ENCODE measurements around the gene PRKCH. TPM values are rescaled to one million over a fixed set of nuclear protein-coding genes. Genes with fewer than 3 reads are reported as not detected.

The PRKCH gene
- total RNA-seq, 1 donor: 3.3 TPM

- H4K20me1 ChIP-seq (ENCODE audit: insufficient read depth, low read length): no peaks in the 10 kb centered on the region
- no peak for DNase-seq (ENCODE audit: insufficient read length, low spot score, missing footprints)
- no peak overlapping the region for H3K4me2 ChIP-seq (ENCODE audit: insufficient read depth, low read length)
- H3K4me1 ChIP-seq (ENCODE audit: insufficient read depth, low read length): no peaks in the 10 kb centered on the region
- H3K79me2 ChIP-seq (ENCODE audit: insufficient read depth, low read length): no peaks in the 10 kb centered on the region
- no peak overlapping the region for H2AFZ ChIP-seq (ENCODE audit: low read length)
- H3K4me3 ChIP-seq (ENCODE audit: insufficient read depth, low read length): no peak overlapping the region
- no peak for TF ChIP-seq CTCF (IDR thresholded peaks at IDR 0.05; ENCODE audit: extremely low read depth, low read depth, low read length)
- no peaks in the 10 kb centered on the region for H3K36me3 ChIP-seq (ENCODE audit: insufficient read depth, low read length)
- H3K27me3 ChIP-seq (ENCODE audit: insufficient read depth, low read length): peaks cover 6% of the 10 kb centered on the region
- H3K27ac ChIP-seq (ENCODE audit: low read depth, low read length): no peak overlapping the region
- H3K9me3 ChIP-seq (ENCODE audit: low read depth, low read length): no peaks in the 10 kb centered on the region
These were observed 29.3 kb downstream of the PRKCH start for GRCh38 chr14:61350427-61351270.

GRCh38 chr14:61351477-61351876, 30.1 kb downstream of the PRKCH start:
- no peaks in the 10 kb centered on the region for H3K36me3 ChIP-seq (ENCODE audit: insufficient read depth, low read length)
- no peak overlapping the region for H3K4me2 ChIP-seq (ENCODE audit: insufficient read depth, low read length)
- H3K4me1 ChIP-seq (ENCODE audit: insufficient read depth, low read length): peaks cover 5% of the 10 kb centered on the region
- H2AFZ ChIP-seq (ENCODE audit: low read length): no peak overlapping the region
- TF ChIP-seq CTCF (IDR thresholded peaks at IDR 0.05; ENCODE audit: extremely low read depth, low read depth, low read length): no peak
- no peaks in the 10 kb centered on the region for H3K79me2 ChIP-seq (ENCODE audit: insufficient read depth, low read length)
- H3K9me3 ChIP-seq (ENCODE audit: low read depth, low read length): no peaks in the 10 kb centered on the region
- H4K20me1 ChIP-seq (ENCODE audit: insufficient read depth, low read length): no peaks in the 10 kb centered on the region
- peaks cover 6% of the 10 kb centered on the region for H3K27me3 ChIP-seq (ENCODE audit: insufficient read depth, low read length)
- no peak overlapping the region for H3K27ac ChIP-seq (ENCODE audit: low read depth, low read length)
- no peak overlapping the region for H3K4me3 ChIP-seq (ENCODE audit: insufficient read depth, low read length)
- DNase-seq (ENCODE audit: insufficient read length, low spot score, missing footprints): no peak

- H3K27ac ChIP-seq (ENCODE audit: low read depth, low read length): no peak overlapping the region
- no peak for DNase-seq (ENCODE audit: insufficient read length, low spot score, missing footprints)
- H3K36me3 ChIP-seq (ENCODE audit: insufficient read depth, low read length): no peaks in the 10 kb centered on the region
- H3K4me1 ChIP-seq (ENCODE audit: insufficient read depth, low read length): peaks cover 5% of the 10 kb centered on the region
- no peak for TF ChIP-seq CTCF (IDR thresholded peaks at IDR 0.05; ENCODE audit: extremely low read depth, low read depth, low read length)
- H3K4me2 ChIP-seq (ENCODE audit: insufficient read depth, low read length): peak overlapping the region; percentile 41
- peaks cover 3% of the 10 kb centered on the region for H3K27me3 ChIP-seq (ENCODE audit: insufficient read depth, low read length)
- peak overlapping the region; percentile 28 for H3K4me3 ChIP-seq (ENCODE audit: insufficient read depth, low read length)
- no peaks in the 10 kb centered on the region for H3K9me3 ChIP-seq (ENCODE audit: low read depth, low read length)
- no peaks in the 10 kb centered on the region for H3K79me2 ChIP-seq (ENCODE audit: insufficient read depth, low read length)
- peak overlapping the region; percentile 81 for H2AFZ ChIP-seq (ENCODE audit: low read length)
- H4K20me1 ChIP-seq (ENCODE audit: insufficient read depth, low read length): no peaks in the 10 kb centered on the region
These were observed 34.5 kb downstream of the PRKCH start for GRCh38 chr14:61355892-61356325.

- Histone ChIP-seq H3K79me2 (ENCODE audit: insufficient read depth, low read length) (no peaks in the 10 kb centered on the region), H3K4me3 (ENCODE audit: insufficient read depth, low read length) (no peak overlapping the region), H3K4me2 (ENCODE audit: insufficient read depth, low read length) (no peak overlapping the region), H3K27me3 (ENCODE audit: insufficient read depth, low read length) (no peaks in the 10 kb centered on the region), H3K27ac (ENCODE audit: low read depth, low read length) (no peak overlapping the region), H3K36me3 (ENCODE audit: insufficient read depth, low read length) (no peaks in the 10 kb centered on the region), H2AFZ (ENCODE audit: low read length) (no peak overlapping the region), H3K4me1 (ENCODE audit: insufficient read depth, low read length) (peaks cover 5% of the 10 kb centered on the region), H4K20me1 (ENCODE audit: insufficient read depth, low read length) (no peaks in the 10 kb centered on the region), H3K9me3 (ENCODE audit: low read depth, low read length) (no peaks in the 10 kb centered on the region)
- no peak for TF ChIP-seq CTCF (IDR thresholded peaks at IDR 0.05; ENCODE audit: extremely low read depth, low read depth, low read length)
- DNase-seq (ENCODE audit: insufficient read length, low spot score, missing footprints): peak; percentile 25
These were observed 35.7 kb downstream of the PRKCH start for GRCh38 chr14:61357123-61357522.
